ENCODE data around the gene XPR1.

XPR1 gene

DNA sequence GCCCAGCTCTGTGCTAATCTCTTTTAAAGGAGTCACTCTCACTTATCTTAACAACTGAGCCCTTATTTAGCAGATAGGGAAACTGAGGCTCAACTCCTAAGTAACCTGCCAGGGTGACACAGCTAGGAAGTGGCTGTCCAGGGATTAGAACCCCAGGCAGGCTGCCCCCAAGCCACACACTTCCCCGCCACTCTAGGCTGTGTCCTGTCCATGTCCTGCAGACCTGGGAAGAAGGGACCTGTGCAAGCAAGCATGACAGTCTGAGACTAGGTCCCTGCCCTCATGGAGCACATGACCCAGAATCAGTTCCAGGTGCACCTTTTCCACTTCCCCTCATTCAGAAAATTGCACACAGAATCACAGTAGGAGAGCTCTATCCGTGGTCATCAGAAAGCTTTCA, 293.1 kb downstream of the XPR1 start:
- TF ChIP-seq, protein P1, sequence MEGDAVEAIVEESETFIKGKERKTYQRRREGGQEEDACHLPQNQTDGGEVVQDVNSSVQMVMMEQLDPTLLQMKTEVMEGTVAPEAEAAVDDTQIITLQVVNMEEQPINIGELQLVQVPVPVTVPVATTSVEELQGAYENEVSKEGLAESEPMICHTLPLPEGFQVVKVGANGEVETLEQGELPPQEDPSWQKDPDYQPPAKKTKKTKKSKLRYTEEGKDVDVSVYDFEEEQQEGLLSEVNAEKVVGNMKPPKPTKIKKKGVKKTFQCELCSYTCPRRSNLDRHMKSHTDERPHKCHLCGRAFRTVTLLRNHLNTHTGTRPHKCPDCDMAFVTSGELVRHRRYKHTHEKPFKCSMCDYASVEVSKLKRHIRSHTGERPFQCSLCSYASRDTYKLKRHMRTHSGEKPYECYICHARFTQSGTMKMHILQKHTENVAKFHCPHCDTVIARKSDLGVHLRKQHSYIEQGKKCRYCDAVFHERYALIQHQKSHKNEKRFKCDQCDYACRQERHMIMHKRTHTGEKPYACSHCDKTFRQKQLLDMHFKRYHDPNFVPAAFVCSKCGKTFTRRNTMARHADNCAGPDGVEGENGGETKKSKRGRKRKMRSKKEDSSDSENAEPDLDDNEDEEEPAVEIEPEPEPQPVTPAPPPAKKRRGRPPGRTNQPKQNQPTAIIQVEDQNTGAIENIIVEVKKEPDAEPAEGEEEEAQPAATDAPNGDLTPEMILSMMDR (IDR thresholded peaks at IDR 0.05; ENCODE audit: borderline replicate concordance, control extremely low read depth, extremely low read depth, insufficient read depth, missing control alignments), result no peak
- no peak for DNase-seq (ENCODE audit: low spot score)
- in situ Hi-C loops (cut with MboI; ENCODE audit: low sequenced_read_pairs, unreplicated experiment), result no loop called here

DNA sequence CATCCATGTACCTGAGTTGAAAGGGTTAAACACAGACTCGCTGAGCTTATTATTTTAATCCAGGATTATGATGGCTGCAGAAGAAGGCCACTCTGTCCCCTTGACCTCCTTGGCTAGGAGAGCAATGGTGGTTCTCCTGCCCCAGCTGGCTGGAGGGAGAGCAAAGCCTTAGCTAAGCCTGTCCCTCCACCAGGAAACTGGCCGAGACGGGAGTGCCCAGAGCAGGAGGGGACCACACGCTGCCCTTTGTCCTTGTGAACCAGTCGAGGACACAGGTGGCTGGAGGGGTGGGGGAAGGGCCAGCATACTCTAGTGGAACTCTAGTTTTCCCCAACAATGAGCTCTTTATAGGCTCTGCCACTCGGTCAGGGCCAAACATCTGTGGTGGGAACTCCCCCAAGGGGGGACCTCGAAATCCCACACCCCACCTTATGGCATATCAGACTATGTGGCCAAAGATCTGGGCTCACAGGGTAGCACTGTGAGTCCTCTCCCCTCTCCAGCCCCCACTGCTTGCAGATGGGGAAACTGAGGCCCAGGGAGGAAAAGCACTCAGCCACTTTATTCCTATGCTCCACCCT, 293.7 kb downstream of the XPR1 start:
- in situ Hi-C loops (cut with MboI; ENCODE audit: low sequenced_read_pairs, unreplicated experiment), result no loop called here
- TF ChIP-seq, protein P1 (IDR thresholded peaks at IDR 0.05; ENCODE audit: borderline replicate concordance, control extremely low read depth, extremely low read depth, insufficient read depth, missing control alignments), result no peak
- no peak for DNase-seq (ENCODE audit: low spot score)

DNA sequence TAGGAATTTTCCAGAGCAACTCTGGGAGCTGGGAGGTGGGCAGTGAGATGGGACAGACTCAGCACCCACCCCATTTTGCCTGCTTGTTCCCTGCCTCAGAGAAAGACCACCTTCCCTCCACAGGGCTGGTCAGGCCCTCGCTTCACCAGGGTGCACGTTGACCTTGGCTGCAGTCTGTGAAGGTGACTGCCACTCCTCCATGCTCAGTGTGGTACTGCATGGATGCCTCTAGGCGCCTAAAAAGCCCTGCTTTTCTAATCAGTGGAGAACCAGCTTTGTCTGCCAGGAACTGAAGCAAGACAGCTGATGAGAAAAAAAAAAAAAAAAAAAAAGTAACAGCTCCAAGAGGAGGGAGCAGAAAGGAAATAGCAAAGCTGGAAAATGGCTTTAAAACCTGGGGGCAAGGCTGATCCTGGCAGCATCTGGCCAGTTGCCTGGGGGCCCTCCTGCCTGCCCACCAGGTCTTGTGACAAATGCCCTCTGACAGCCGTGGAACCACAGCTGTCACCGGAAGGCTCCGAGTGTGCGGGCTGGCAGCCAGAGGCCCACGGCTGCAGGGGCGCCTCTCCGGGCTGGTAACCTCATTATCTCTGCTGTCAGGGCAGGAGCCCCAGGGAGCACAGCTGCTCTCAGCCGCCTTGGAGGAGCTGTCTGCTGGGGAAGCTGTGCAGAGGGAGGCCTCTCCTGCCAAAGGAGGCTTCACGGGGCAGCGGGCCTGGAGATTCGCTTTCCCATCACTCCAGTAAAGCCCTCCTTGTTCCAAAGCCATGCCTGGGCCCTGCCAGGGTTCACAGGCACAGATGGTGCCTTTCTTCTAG, 294.6 kb downstream of the XPR1 start:
- in situ Hi-C loops (cut with MboI; ENCODE audit: low sequenced_read_pairs, unreplicated experiment), result no loop called here
- DNase-seq (ENCODE audit: low spot score), result no peak
- TF ChIP-seq, protein P1 (IDR thresholded peaks at IDR 0.05; ENCODE audit: borderline replicate concordance, control extremely low read depth, extremely low read depth, insufficient read depth, missing control alignments), result no peak

DNA sequence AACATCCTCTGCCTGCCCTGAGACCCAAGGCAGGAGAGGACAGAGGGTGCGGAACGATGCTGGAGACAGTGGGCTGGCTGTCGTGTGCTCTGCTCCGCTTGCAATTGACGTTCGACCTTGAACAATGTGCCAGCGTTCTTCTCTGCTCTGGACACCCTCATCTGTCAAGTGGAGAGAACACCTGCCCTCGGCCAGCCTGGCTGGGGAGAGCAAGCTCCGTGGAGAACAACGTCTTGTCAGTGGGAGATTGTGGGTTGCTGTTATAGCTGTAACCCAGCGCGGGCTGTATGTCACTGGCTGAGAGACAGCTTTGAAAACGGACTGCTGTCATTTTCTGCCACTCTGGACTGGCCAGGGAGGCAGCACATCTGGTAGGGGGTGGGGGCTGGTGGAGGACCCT, 295.5 kb downstream of the XPR1 start:
- in situ Hi-C loops (cut with MboI; ENCODE audit: low sequenced_read_pairs, unreplicated experiment), result no loop called here
- TF ChIP-seq, protein P1 (IDR thresholded peaks at IDR 0.05; ENCODE audit: borderline replicate concordance, control extremely low read depth, extremely low read depth, insufficient read depth, missing control alignments), result no peak
- no peak for DNase-seq (ENCODE audit: low spot score)

DNA sequence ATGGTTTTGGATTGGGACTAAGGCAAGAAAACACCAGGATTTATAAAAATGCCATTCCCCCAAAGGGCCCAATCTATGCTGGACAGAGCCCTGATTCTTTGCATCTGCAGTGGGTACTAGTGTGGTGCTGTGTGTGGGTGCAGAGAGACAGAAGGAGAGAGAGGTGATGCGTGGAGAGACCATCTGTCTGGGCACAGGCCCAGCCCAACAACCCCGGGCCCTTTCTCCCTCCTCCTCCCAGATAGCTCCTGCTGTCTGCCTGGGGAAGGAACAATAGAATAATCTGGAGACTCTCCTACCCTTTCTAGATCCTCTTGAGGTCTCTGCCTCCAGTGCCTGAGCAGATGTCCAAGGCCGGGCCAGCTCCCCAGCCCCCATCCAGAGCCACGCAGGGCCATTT, 296.0 kb downstream of the XPR1 start:
- no peak for DNase-seq (ENCODE audit: low spot score)
- TF ChIP-seq, protein P1 (IDR thresholded peaks at IDR 0.05; ENCODE audit: borderline replicate concordance, control extremely low read depth, extremely low read depth, insufficient read depth, missing control alignments), result no peak
- in situ Hi-C loops (cut with MboI; ENCODE audit: low sequenced_read_pairs, unreplicated experiment), result no loop called here

DNA sequence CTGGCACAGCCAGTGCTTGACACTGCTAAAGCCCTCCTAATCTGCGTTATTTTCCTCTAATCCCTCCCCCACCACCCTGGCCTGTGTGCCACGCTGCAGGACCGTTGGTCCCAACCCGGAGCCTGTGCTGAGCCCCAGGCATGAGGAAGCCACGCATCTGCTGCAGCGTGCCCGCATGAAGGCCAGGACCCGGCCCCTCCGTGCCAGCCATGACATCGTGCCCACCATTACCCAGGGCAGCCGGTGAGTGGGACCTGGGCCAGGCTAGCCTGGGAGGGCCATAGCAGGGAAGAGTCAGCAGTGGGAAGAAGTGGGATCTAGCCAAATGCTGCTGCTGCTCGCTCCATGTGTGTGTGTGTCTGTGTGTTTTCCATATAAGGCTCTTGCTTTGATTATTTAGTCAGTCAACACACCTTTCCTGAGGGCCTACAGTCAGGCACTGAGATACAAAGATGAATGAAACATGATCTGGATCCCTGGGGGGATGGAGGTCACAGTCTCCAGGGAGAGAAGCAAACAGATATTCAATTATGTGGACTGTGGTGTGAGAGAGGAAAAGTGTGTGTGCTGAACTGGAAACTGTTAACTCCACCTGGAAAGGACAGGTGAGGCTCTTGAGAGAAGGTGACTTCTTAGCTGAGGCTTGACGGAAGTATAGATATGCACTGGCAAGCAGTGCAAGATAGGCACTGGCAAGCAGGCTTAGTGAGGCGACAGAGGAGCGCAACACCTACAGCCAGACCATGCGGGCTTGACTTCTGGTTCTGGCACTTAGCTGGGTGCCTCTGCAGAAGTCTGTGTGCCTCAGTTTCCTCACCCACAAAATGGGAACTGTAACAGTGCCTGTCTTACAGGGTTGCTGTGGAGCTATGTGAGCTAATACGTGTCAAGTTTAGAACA, 296.8 kb downstream of the XPR1 start:
- no peak for DNase-seq (ENCODE audit: low spot score)
- in situ Hi-C loops (cut with MboI; ENCODE audit: low sequenced_read_pairs, unreplicated experiment), result no loop called here
- TF ChIP-seq, protein P1 (IDR thresholded peaks at IDR 0.05; ENCODE audit: borderline replicate concordance, control extremely low read depth, extremely low read depth, insufficient read depth, missing control alignments), result no peak
